ENCODE results near the gene BANF1. TPM values are rescaled to one million over a fixed set of nuclear protein-coding genes. Genes with fewer than 3 reads are reported as not detected.

The BANF1 gene
- 10.6 and 15.3 TPM in 2 replicates for total RNA-seq

GRCh38 chr11:66001942-66002647, at the start of gene BANF1, which contains the start of gene EIF1AD:
BANF1 (plus strand) TSS chr11:66002503; CDS start chr11:66003251, 748 bp downstream.
EIF1AD (minus strand) TSS chr11:66002157; CDS start chr11:66000389, 1,768 bp downstream.

GRCh38 chr11:65961267-65962140, 40.8 kb upstream of the BANF1 start, which contains the start of gene SART1:
SART1 (plus strand) TSS chr11:65961734; CDS start chr11:65961781, 47 bp downstream.

DNA sequence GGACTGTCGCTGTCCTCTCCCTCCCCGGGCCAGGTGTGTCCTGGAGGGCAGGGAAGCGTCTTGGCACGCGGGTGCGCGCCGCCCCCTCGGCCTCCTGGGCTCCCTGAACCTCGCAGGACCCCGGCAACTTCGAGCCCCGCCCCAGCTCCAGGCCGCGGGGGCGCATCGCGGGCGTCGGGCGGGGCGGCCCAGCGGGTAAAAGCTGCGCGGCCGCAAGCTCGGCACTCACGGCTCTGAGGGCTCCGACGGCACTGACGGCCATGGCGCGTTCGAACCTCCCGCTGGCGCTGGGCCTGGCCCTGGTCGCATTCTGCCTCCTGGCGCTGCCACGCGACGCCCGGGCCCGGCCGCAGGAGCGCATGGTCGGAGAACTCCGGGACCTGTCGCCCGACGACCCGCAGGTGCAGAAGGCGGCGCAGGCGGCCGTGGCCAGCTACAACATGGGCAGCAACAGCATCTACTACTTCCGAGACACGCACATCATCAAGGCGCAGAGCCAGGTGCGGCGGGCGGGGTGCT, 9.5 kb downstream of the BANF1 start, which contains the start of gene CST6:
CST6 (plus strand) TSS at position 224 of the 519 bp plus-strand sequence; CDS start at position 261, 37 bp downstream.

GRCh38 chr11:66026017-66026529, 23.8 kb downstream of the BANF1 start, which contains the start of gene CATSPER1:
CATSPER1 (minus strand) TSS chr11:66026479; CDS start chr11:66026379, 100 bp downstream.

DNA sequence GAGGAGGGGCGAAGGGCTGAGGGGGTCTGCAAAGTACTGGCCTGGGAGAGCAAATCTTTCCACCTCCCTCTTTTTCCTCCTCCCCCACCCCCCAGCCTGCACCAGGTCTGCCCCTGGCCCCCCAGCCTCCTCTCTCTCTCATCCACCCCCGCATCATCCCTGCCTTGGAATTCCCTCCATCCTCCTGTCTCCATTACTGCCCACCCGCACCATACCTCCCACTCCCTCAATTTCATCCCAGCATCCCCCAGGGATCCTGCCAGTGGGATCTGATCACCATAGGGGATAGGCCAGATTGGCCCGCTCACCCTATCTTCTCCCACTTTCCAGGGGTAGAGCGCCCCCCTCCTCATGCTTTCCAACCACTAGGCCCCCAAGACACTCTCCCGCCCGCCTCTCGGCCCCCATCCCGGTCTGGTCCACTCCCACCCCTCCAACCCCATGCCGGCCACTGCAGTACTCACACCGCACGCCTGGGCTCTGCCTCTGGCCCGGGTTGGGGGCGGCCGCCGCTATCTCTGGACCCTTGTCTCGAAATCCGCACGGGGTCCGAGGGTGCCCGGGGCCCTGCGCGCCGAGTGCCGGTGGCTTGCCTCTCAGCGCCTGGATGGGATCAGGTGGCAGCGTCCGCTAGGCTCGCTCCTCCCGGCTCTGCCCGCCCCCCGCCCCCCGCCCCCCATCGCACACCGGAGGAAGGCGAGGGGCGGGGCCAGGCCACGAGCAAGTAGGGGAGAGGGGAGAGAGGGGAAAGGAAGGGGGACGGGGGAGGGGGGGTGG, 46.4 kb downstream of the BANF1 start, which contains the start of gene GAL3ST3:
GAL3ST3 (minus strand) TSS at position 615 of the 777 bp plus-strand sequence. CDS start 3,746 bp downstream, outside the sequence.

DNA sequence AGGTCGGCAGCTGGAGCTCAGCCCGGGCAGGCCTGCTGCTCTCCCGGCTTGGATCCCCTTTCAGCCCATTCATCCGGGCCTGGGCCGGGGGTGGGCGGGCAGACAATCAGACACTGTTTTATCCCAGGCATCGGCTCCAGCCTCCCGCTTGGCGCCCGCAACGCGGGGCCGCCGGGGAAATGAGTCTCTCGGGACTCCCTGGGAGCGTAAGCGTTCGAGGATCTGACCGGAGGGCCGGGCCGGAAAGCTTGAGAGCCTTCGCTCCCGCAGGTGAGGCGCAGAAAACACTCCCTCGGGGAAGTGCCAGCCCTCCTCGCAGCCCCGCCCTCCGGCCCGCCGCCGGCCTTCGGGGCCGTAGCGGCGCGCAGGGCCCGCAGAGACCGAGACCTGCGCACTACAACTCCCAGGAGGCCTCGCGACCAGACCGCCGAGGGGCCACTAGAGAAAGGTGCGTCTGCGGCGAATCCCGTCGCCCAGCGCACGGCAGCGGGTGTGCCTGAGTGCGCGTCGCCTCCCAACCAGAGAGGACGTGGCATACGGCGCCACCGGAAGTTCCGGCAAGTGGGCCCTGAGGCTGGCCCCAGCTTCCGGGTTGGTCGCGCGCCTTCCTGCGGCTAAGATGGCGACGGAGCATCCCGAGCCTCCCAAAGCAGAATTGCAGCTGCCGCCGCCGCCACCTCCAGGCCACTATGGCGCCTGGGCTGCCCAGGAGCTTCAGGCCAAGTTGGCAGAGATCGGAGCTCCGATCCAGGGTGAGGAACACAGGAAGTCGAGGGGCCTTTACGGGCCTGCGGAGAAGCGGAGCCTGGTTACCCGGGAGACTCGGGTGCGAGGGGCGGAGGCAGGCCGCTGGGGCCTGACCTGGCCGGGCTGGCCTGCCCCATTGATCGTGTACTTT, 49.7 kb downstream of the BANF1 start, which contains the start of gene SF3B2:
SF3B2 (plus strand) TSS at position 599 of the 898 bp plus-strand sequence; CDS start at position 620, 21 bp downstream.

Other genes starting within 250 kb of the BANF1 start
- gene AP5B1, start 221.5 kb upstream of the BANF1 start, total RNA-seq: 2.6 and 3.3 TPM in 2 replicates
- not detected in 2 replicates for gene OVOL1, start 215.4 kb upstream of the BANF1 start, total RNA-seq
- gene SNX32, start 168.5 kb upstream of the BANF1 start, total RNA-seq: 4.0 and 4.1 TPM in 2 replicates
- gene CFL1, start 144.3 kb upstream of the BANF1 start, total RNA-seq: 769 and 930 TPM in 2 replicates
- 27.0 and 30.1 TPM in 2 replicates for gene MUS81, start 142.1 kb upstream of the BANF1 start, total RNA-seq
- gene EFEMP2, start 129.7 kb upstream of the BANF1 start, total RNA-seq: 71.1 and 101 TPM in 2 replicates
- gene CTSW, start 122.7 kb upstream of the BANF1 start, total RNA-seq: not detected in 2 replicates
- 186 and 241 TPM in 2 replicates for gene FIBP, start 114.0 kb upstream of the BANF1 start, total RNA-seq
- 54.1 and 86.5 TPM in 2 replicates for gene CCDC85B, start 111.8 kb upstream of the BANF1 start, total RNA-seq
- 1.7 and 3.9 TPM in 2 replicates for gene FOSL1, start 102.1 kb upstream of the BANF1 start, total RNA-seq
- gene C11orf68, start 83.4 kb upstream of the BANF1 start, total RNA-seq: 18.6 and 23.2 TPM in 2 replicates
- gene DRAP1, start 83.1 kb upstream of the BANF1 start, total RNA-seq: 189 and 480 TPM in 2 replicates
- gene TSGA10IP, start 57.0 kb upstream of the BANF1 start, total RNA-seq: 0.16 TPM in 1 of 2 replicates, not detected in the other
- 66.4 and 70.3 TPM in 2 replicates for gene SART1, start 40.8 kb upstream of the BANF1 start, total RNA-seq
- 20.0 and 27.8 TPM in 2 replicates for gene EIF1AD, start 346 bp upstream of the BANF1 start, total RNA-seq
- gene CST6, start 9.5 kb downstream of the BANF1 start, total RNA-seq: 0.16 and 0.17 TPM in 2 replicates
- gene CATSPER1, start 24.0 kb downstream of the BANF1 start, total RNA-seq: under 0.01 TPM in 1 of 2 replicates, not detected in the other
- under 0.01 TPM in 1 of 2 replicates, not detected in the other for gene GAL3ST3, start 46.7 kb downstream of the BANF1 start, total RNA-seq
- gene SF3B2, start 49.9 kb downstream of the BANF1 start, total RNA-seq: 101 and 103 TPM in 2 replicates
- 22.5 and 39.4 TPM in 2 replicates for gene PACS1, start 67.8 kb downstream of the BANF1 start, total RNA-seq